ENCODE data around the gene HTR2A.

The HTR2A gene

DNA sequence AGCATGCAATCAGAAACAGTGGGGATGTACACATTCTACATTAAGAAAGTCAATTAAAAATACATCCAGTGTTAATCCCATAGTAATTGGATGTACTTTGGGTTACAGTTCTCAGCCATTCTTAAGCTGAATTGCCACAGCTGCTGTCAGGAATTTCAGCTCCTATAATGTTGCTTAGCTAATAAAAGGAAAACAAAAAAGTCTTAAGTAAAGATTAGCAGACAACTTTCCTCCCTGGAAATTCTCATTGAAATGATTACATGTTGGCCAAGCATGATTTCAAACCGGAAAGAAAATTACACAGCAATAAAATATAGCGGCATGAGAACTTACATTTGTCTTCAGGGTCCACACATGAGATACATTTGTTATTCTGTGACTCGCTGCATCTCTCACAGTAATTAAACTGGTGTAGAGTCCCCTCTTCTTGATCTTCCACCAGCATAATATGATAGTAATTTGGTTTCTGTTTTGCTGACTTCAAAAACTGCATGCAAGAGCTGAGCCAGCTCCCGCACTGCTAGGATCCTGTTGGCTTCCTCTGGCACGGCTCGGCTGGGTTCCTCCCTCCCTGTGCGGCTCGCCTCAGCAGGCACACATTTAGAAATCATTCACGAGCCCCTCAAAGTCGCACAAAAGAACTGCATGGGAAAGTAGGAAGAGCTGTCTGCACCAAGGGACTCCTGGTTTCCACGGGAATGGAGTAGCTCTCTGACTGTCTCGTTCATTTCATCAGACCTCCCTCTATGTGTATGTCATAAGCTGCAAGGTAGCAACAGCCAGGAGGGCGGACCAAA lies at the start of gene HTR2A:
Gene HTR2A, minus strand, starts transcription at position 713 of the 797 bp plus-strand sequence. CDS start 1,147 bp downstream, outside the sequence.
- DNase-seq, result peak; percentile 53 to 62

DNA sequence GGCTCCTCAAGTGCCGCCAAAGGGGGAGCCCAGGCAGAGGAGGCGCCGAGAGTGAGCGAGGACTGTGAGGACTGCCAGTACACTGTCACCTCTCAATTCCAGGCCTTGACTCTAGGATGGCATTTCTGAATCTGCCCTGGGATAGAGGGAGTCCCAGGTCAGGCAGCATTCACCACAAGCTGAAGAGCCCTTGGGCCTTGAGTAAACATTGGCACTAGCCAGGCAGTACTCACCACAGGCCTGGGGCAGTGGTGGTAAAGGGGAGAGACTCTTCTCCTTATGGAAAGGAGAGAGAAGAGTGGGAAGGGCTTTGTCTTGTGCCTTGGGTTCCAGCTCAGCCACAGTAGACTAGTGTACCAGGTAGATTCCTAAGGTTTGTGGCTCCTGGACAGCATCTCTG lies 39.7 kb upstream of the HTR2A start:
- no peak for DNase-seq

DNA sequence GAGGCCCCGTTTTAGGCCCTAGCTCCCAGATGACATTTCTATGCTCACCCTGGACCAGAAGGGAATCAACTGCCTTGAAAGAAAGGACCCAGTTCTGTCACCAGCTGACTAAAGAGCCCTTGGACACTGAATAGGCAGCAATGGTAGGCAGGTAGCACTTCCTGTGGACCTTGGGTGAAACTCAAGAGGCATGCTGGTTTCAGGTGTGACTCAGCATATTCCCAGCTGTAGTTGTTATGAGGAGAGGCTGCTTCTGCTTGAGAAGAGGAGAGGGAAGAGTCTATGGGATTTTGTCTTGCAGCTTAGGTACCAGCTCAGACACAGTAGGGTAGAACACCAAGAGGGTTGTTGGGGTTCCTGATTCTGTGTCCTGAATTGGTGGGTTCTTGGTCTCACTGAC lies 37.9 kb upstream of the HTR2A start:
- DNase-seq, result no peak

DNA sequence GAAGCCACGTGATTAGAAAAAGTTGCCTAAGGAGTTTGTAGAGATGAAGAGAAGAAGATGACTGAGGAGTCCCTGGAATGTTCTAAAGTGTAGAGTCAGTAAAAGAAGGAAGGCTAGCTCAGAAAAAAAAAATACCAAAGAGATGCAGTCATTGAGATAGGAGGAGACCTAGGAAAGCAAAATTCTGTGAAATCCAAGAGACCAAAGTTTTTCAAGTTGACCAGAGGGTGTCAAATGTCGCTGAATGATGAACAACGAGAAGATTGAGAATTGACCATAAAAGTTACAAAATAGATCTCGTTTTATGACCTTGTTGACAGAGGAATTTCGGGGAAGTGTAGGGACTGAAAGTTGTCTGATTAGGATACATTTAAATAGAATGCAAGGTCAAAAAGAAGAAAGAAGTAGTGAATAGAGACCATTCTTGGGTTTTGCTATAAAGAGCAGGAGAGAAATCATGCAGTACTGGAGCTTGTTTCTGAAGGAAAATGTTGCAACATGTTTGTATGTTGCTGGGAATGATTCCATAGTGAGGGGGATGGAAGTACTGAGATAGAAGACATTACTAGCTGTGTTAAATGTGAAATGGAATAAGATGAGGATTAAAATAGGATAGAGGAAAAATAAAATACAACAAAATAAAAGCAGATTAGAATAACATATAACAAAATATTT lies 30.2 kb upstream of the HTR2A start:
- DNase-seq, result no peak

DNA sequence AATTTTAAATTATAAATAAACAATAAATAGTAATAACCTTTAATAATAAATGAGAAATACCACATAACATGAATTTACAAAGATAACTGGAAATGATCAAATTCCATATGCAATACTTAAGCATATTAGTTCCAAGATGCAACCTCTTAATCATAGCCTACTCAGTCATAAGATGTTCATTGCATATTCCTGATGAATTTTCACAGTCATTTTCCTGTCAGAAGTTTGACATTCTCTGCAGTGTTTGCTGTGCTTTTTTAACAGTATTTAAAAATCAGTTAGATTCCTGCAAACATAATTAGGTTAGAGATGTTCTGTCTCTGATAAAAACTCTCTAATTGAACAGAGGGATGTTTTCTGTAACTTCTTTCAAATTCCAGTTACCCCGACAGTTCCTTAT lies 28.6 kb upstream of the HTR2A start:
- no peak for DNase-seq

DNA sequence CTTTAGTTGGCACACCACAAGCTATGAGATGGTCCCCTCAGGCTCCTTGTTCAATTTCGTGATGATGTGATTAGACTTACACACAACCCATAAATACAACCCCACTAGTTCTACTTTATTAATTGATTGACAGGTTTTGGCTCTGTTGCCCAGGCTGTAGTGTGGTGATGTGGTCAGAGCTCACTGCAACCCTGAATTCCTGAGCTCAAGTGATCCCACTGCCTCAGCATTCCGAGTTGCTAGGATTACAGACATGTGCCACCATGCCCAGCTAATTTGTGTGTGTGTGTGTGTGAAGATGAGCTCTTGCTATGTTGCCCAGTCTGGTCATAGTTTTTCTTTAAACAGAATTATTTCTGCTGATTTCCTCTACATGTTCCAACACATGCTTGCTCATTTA lies 17.5 kb upstream of the HTR2A start:
- no peak for DNase-seq

DNA sequence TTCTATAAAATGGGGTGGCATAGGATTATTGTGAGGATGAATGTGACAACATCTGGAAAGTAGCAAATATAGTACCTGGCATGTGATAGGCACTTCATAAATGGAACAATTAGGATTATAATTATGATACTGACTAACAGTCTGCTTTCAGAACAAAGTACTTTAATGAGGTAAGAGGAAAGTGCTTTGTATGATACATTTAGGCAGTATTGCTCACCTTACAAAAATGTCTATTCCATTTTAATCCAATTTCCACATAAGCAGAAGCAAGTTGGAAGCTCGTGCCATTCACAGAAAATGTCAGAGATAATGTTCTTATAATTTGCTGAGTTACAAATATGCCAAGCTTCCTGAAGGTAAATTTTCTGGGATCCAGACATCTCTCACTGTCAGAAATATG lies 16.9 kb upstream of the HTR2A start:
- no peak for DNase-seq

DNA sequence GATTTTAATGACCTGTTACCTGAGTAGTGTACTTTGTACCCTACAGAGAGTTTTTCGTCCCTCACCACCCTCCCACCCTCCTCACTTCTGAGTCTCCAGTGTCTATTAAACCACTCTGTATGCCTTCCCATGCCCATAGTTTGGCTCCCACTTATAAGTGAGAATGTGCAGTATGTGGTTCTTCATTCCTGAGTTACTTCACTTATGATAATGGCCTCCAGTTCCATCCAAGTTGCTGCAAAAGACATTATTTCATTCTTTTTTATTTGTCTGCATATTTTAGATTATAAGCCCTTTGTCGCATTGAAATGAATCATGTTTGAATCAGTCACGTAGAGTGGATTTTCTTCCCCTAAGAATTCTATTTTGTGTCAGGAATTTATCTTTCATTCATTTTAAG lies 12.2 kb upstream of the HTR2A start:
- DNase-seq, result no peak

DNA sequence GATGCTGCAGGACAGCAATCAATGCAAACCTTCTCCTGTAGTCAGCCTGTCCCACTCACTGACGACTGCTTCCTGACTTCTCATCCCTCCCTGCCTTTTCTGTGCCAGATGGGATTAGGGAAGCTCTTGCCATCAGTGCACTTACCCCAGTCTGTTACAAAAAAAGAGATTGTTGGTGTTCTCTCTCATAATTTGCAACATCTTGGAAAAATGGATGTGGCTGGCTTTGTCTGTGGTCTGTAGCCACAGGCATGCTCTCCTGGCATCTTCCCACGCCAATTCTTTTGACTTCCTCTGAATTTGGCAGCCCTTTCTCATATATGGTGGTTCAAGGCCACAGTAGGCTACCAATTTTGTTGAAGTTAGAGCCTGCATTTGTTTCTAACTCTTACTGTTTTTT lies 11.6 kb upstream of the HTR2A start:
- no peak for DNase-seq

DNA sequence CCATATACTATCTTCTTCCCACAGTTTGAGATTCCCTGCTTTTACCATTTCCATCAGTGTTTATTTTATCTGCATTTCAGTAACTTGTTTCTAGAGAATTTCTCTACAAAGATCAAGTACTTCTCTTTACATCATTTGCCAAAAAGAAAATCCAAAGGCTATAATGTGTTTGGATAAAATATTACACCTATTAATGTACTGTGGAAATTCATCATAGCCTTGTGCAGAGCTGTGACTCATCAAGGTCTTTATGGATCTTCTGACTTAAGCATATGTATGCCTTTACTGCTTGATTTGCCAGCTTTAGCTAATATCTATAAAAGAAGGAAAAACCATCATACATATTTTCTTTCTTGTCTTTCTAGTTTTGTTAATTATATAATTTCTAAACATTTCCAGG lies 9.6 kb upstream of the HTR2A start:
- DNase-seq, result no peak

DNA sequence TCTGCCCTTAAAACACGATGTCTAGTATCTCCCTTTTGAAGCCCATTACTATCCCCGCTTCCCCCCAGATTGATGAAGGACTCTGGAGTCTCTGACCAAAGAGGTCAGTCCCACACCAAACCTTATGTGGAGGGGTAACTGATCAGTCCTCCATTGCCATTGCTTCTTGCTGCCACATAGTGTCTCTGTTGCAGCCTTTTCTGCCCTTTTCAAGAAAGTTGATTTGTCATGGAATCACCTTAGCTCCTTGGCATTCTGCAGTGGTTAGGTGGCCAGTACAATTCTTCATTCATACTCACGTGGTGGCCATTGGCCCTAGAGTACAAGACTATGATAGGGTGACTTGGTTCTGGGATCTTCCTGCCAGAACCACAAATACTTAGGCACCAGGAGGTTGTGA lies 8.4 kb upstream of the HTR2A start:
- DNase-seq, result peak; percentile 34 to 36

DNA sequence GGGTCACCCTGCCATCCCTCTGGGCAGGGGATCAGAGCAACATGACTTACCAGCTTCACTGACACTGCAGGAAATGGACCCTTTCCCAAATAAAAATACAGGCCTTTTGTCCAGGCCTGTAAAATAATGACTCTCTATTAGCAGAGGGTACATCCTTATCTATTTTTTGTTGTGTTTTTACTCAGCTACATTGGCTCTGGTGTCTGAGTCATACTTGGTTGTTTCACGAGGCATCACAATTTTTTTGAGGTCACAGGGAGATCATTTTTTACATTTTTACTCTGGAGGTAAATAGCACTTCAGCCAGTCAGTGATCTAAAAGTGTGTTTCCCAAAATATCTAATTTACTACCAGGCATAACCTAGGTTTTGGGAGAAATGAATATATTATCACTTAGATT lies 6.9 kb upstream of the HTR2A start:
- DNase-seq, result no peak

DNA sequence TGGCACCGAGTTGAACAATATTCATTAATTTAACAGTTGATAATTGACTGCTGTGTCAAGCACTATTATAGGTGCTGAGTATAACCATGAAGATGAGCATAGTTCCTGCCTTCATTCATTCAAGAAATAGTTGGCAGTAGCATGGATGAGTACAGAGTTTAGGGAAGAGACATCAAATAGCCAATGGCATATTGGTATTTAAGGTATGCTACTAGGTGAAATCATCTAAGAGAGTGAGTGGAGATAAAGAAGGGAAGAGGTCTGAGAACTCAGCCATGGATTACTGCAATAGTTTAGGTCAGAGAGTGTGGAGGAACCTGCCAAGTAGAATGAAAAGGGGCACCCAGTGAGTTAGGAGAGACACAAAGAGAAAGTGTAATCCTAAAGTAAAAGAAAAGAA lies 4.9 kb upstream of the HTR2A start:
- no peak for DNase-seq

DNA sequence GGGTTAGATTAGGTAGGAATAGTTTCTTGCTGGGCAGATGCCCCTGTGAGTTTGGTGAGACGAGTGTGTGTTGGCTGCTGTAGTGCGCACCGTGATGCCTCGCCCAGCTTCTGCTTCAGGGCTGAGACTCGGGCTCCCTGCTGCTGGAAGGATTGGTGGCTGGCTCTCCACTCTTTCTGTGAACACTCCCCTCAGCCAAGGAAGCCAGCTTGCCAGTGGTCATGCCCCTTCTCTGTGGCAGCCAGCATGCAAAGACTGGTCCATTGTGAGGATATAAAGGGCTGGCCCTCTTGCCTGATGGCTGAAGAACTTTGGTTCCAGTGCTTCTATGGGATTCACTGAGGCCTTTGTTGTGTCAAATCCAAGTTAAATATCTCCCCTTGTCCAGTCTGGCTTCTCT lies 2.9 kb upstream of the HTR2A start:
- no peak for DNase-seq

DNA sequence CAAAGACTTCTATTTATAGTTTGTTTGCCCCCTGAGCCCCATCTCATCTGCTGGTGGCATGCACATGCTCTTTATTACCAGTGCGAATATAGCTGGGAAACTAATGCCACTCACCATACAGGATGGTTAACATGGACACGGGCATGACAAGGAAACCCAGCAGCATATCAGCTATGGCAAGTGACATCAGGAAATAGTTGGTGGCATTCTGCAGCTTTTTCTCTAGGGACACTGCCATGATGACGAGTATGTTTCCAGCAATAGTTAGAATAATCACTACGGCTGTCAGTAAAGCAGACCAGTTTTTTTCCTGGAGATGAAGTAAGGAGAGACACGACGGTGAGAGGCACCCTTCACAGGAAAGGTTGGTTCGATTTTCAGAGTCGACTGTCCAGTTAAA lies 1.5 kb downstream of the HTR2A start:
- DNase-seq, result no peak

DNA sequence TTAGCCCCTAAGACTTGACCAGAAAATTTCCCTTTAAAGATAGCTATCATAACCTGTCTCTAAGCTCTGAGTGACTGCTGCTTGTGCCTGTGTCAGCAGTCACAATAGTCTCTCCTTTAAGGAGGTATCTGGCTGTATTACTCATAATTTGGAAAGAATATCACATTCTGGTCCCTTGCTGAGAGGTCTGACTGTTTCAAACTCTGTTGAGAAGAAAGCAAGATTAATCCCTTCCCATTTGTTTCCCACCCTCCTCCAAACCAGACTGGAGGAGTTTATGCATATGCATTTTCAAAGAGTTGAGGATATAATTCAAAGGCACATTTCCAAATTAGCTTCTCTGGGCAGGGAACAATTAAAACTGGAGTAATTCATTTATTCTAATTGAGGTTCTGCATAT lies 2.3 kb downstream of the HTR2A start:
- no peak for DNase-seq

DNA sequence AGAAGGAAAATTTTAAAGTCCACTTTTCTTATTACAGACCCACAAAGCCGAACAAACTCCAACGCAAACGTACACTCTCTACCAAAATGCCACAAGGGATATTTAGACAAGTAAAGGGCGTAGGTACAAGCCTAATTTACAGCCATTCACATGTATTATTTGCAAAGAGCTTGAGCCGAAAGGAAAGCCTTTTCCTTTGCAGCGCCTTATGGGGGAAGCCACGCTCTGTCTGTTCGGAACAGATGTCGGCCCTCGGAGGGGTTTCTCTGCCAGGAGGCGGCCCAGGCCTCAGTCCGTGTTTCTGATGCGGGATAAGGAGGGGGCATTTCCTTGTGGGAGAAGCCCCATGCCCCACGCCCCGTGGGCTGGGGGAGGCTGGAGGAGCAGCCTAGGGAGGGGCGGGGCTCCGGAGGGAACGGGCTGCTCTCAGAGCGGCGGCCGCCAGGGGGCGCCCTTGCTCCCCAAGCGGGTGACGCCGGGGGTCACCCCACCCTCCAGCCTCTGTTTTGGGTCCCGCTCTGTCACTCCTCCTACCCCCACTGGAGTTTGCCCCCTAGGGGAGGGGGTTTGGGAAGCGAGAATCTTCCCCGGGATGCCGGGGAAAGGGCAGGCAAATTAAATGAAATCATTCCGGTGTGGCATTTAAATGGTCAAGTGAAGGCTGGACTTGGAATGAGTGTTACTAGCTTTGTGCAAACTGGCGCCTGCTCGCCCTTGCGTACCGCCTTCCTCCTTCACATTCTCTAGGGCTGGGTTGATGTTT lies 2.9 kb downstream of the HTR2A start:
- peak; percentile 68 to 70 for DNase-seq

DNA sequence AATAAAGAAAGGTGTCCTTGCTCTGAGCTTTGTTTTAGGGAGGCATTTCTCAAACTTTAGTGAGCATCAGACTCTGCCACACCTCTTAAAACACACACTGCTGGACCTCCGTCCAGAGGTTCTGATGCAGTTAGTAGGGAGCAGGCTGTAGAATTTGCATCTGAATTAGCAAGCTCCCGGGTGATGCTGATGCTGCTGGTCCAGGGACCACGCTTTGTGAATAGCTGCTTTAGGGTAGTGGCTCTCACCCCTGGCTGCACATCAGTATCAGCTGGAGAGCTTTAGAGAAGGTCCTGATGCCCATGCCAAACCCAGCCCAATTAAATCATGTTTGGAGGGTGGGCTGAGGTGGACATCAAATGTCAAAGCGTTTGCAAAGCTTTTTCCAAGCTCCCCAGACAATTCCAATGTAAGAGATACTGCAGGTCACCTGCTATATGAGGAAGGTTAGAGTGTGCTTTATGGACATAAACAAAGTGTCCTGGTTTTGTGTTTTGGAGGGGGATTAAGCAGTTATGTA lies 3.6 kb downstream of the HTR2A start:
- DNase-seq, result no peak

DNA sequence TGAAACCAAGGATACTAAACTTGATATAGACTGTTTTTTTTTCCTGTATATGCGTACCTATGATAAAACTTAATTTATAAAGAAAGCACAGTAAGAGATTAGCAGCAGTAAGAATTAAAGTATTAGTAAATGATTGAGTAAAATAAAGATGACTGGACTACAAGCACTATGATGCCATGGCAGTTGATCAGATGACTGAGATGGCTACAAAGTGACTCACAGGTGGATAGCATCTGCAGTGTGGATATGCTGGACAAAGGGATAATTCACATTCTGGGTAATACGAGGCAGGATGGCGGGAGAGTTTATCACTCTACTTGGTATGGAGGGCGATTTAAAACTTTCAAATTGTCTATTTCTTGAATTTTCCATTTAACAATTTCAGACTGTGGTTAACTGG lies 11.8 kb downstream of the HTR2A start:
- no peak for DNase-seq

DNA sequence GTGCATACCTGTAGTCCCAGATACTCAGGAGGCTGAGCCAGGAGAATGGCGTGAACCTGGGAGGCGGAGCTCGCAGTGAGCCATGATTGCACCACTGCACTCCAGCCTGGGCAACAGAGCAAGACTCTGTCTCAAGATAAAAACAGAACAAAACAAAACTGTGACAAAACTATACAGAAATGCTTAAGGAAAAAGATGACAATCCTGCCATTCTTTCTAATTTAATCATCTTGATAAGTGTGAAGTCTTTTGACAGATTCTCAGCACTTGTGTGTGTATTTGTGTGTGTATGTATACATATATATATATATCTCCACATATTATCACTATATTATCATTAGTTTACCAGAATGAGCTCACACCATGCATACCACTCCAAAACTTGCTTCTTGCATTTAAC lies 12.3 kb downstream of the HTR2A start:
- DNase-seq, result no peak

DNA sequence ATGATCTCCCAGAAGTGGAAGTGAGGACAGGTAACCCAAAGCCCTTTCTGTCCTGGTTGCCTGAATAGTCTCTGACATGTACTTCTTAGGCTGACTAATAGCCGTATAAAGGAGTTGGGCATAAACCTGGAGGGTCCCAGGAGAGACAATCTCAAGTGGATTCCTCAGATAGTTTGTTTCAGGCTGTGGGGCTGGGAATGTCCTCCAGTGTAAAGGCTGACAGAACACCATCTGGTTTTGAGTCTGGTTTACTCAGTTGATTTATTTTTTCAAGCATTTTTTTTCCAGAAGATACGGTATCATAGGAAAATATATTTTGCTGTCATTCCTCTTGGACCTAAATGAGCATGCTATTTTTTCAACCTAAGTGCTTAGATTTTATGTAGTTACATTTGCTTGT lies 15.2 kb downstream of the HTR2A start:
- DNase-seq, result no peak

DNA sequence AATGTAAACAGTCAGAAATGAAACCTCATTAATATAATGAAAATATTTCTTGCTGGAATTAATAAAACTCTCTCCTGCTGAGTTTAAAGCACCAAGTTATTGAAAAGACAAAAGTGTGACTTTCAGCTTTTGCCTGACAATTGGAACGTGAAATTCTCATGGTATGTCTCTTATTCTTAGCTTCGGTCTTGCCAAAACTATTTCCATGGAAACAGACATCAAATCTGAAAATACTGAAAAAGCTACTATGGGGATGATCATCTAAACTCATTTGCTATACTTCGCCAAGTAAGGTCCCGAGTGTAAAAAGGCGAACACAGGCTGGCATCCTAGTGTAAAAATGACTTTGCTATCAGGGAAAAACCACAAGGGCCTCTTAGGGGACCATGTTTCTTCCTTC lies 22.8 kb downstream of the HTR2A start:
- DNase-seq, result no peak

DNA sequence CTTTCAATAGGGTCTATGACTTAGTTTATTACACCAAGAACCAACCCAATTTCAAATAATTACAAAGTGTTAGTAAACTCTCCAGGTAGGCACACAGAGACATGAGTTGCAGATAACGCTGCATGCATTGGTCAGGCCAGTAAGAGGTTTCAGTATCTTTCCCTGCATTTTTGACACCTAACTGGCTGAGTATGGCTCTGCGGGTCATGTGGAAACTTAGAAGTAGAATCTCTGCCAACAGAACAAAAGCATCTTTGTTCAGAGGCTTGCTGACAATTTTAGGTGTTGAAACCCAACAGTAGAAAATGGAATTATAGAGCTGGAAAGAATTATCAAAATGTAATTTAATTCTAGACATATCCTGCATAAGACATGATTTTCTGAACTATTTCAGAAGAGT lies 25.3 kb downstream of the HTR2A start:
- DNase-seq, result no peak

DNA sequence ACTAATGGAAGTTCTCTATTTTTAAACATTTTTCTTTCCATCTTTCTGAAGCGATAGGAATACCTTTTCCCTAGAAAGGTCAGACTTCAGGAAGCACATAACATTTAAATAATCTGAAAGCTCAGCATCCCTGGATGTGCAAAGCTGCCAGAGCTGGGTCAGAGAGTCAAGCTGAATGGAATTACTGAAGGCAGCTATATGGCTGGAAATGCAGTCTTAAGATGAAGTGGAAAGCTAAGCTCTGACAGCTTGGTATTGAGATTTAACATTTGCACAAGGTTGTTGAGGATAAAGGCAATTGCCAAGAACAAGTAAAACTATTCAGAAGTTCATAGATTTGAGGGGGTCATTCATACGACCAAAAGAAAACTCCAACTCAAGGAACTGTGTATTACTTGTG lies 28.8 kb downstream of the HTR2A start:
- no peak for DNase-seq

Data from Kasumi-1 (cell line).